SU-DHL-6 (cell line): ENCODE data around the gene MEN1.

Source experiments
- CTCF ChIP-seq: fragments of 200-600 bp; sonication (generic); IDR thresholded peaks from one replicate; pipeline ENCODE4 v1.5.1; 2017; ENCODE audit warnings: antibody characterized with exemption, mild to moderate bottlenecking, low read length, moderate library complexity; ENCODE audit not compliant: insufficient read depth, poor library complexity, severe bottlenecking
- EZH2phosphoT487 ChIP-seq: fragments of 200-600 bp; sonication (generic), shearing (Covaris generic); conservative IDR thresholded peaks from 2 replicates; pipeline ENCODE4 v1.6.1; 2018; ENCODE audit warnings: mild to moderate bottlenecking, antibody characterized with exemption, low read length, moderate library complexity, mixed read lengths

GRCh38 chr11:64772303-64773018 is 37.9 kb downstream of the MEN1 start:
- no peak for TF ChIP-seq CTCF
- TF ChIP-seq EZH2phosphoT487, result no peak
